ENCODE results near the gene ZBED4.

ZBED4 gene

GRCh38 chr22:49907807-49908206, 54.2 kb downstream of the ZBED4 start:
- no peak for TF ChIP-seq SPI1 (IDR thresholded peaks at IDR 0.05; ENCODE audit: low read depth, low read length)
- no peak for TF ChIP-seq PAX5 (IDR thresholded peaks at IDR 0.05; ENCODE audit: insufficient read depth, low read length, severe bottlenecking)
- no peak for TF ChIP-seq POLR2AphosphoS5 (IDR thresholded peaks at IDR 0.05; ENCODE audit: low read depth, low read length)
- TF ChIP-seq TAF1 (IDR thresholded peaks at IDR 0.05; ENCODE audit: low read depth, low read length): no peak
- TF ChIP-seq POU2F2 (IDR thresholded peaks at IDR 0.05; ENCODE audit: low read depth, low read length): no peak
- no peak for TF ChIP-seq POLR2A (IDR thresholded peaks at IDR 0.05; ENCODE audit: low read depth, low read length)
- no peak for FAIRE-seq
- no peak for DNase-seq (ENCODE audit: insufficient read length, low spot score)

DNA sequence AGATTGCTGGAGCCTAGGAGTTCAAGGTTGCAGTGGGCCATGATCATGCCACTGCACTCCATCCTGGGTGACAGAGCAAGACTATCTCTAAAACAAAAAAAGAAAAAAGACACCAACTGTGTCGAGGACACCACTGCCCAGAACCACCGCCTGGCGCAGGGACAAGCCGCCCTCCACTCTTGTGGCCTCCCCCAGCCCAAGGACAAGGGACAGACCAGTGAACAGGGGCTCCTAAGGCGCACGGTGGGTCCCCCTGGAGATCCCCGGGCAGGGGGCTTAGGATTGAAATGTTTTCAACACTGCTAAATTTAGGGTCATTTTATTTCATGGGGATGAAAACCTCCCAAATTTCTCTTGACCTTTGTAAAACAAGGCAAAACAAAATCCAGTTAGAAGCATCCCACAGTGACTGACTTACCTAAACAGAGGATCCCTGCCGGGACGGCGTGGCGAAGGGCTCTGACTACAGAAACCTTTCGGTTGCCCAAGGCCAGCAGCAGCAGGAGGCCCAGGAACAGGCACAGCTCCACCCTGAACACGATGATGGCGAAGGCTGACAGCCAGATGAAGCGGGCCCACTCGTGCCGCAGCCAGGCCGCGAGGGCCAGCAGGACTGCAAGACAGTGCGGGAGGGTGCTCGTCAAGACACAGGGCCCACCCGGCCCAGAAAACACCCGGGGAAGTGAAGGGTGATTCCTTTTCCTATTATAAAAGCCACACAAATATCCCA, 56.0 kb downstream of the ZBED4 start:
- DNase-seq (ENCODE audit: insufficient read length, low spot score) (no peak), FAIRE-seq (no peak)
- TF ChIP-seq POU2F2 (IDR thresholded peaks at IDR 0.05; ENCODE audit: low read depth, low read length): no peak
- TF ChIP-seq PAX5 (IDR thresholded peaks at IDR 0.05; ENCODE audit: insufficient read depth, low read length, severe bottlenecking): no peak
- TF ChIP-seq POLR2AphosphoS5 (IDR thresholded peaks at IDR 0.05; ENCODE audit: low read depth, low read length): no peak
- no peak for TF ChIP-seq POLR2A (IDR thresholded peaks at IDR 0.05; ENCODE audit: low read depth, low read length)
- no peak for TF ChIP-seq TAF1 (IDR thresholded peaks at IDR 0.05; ENCODE audit: low read depth, low read length)
- no peak for TF ChIP-seq SPI1 (IDR thresholded peaks at IDR 0.05; ENCODE audit: low read depth, low read length)

DNA sequence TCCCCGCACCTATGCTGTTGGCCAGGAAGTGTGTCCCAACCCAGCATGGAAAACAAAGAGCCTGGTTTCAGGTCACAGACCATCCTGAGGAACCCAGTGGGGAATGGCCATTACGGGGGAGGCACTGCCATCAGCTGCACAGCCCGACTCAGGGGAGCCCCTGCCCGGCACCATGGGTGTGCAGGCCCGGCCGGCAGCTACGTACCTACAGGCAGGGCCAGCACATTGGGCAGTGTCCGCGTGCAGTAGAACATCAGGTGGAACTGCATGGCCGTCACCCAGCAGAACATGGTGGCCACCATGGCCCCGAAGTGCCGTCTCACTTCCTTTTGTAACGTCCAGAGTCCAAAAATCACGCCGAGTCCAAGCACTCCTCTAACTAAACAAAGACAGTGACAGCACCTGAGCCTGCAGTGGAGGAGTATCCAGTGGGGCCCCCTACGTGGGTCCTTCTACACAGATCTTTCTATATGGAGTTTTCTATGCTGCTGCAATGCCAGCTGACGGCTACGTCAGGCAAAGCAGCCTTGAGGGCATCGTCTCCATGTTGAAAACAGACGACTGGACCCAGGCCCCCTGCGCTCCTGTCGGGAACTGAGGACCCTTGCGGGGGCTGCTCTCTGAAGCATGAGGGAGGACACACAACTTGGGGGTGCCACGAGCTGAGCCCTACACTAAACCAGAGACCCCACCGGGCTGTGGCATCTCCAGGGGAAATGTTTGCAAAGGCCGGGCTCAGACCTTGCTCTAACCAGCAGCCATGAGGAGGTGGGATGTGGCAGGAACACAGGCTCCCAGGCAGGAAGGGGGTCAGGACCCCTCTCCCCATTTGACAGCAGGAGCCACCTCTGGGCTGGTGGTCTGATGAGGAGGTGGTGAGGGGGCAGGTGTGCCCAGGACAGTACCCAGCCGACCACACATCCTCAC, 56.8 kb downstream of the ZBED4 start:
- TF ChIP-seq POLR2AphosphoS5 (IDR thresholded peaks at IDR 0.05; ENCODE audit: low read depth, low read length): no peak
- TF ChIP-seq POLR2A (IDR thresholded peaks at IDR 0.05; ENCODE audit: low read depth, low read length): no peak
- no peak for TF ChIP-seq POU2F2 (IDR thresholded peaks at IDR 0.05; ENCODE audit: low read depth, low read length)
- TF ChIP-seq TAF1 (IDR thresholded peaks at IDR 0.05; ENCODE audit: low read depth, low read length): no peak
- no peak for TF ChIP-seq PAX5 (IDR thresholded peaks at IDR 0.05; ENCODE audit: insufficient read depth, low read length, severe bottlenecking)
- FAIRE-seq: no peak

DNA sequence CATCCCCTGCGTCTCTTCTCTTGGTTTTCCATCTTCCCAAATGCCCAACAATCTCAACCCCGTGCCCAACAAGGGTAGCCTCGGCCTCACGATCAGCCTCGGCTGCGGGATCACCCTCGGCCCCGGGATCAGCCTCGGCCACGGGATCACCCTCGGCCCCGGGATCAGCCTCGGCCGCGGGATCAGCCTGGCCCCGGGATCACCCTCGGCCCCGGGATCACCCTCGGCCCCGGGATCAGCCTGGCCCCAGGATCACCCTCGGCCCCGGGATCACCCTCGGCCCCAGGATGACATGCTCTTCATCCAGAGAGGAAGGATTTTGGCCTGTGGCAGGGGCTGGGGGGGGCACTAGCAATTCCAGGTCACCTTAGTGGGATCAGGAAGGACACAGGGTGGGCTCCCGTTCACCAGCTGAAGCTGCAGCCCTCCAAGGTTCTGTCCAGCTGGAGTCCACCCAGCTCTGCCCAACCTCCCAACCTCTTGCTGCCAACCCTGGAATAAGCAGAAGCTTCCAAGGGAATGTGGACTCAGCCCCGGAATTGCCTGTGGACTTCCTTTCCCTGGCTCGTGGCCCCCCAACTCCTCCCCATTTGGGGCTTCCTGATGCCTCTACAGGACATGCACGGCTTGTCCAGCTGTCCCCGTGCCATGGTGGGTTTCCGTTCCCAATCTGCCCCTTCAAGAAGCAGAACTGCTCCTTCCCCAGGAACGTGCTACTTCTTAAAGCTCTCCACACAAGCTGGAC, 58.4 kb downstream of the ZBED4 start:
- no peak for FAIRE-seq
- TF ChIP-seq TAF1 (IDR thresholded peaks at IDR 0.05; ENCODE audit: low read depth, low read length): no peak

More for the DNA sequence above, 56.8 kb downstream of the ZBED4 start:
- DNase-seq (ENCODE audit: insufficient read length, low spot score): no peak

GRCh38 chr22:49913026-49913425, 59.4 kb downstream of the ZBED4 start:
- TF ChIP-seq SPI1 (IDR thresholded peaks at IDR 0.05; ENCODE audit: low read depth, low read length) (no peak), PAX5 (IDR thresholded peaks at IDR 0.05; ENCODE audit: insufficient read depth, low read length, severe bottlenecking) (no peak), TAF1 (IDR thresholded peaks at IDR 0.05; ENCODE audit: low read depth, low read length) (no peak), POLR2A (IDR thresholded peaks at IDR 0.05; ENCODE audit: low read depth, low read length) (no peak), POU2F2 (IDR thresholded peaks at IDR 0.05; ENCODE audit: low read depth, low read length) (no peak)
- FAIRE-seq (no peak), DNase-seq (ENCODE audit: insufficient read length, low spot score) (no peak)

More for the DNA sequence above, 58.4 kb downstream of the ZBED4 start:
- DNase-seq (ENCODE audit: insufficient read length, low spot score): no peak

- DNase-seq (ENCODE audit: insufficient read length, low spot score) (no peak), FAIRE-seq (no peak)
- no peak for TF ChIP-seq SPI1 (IDR thresholded peaks at IDR 0.05; ENCODE audit: low read depth, low read length)
- TF ChIP-seq TAF1 (IDR thresholded peaks at IDR 0.05; ENCODE audit: low read depth, low read length): no peak
- no peak for TF ChIP-seq POLR2AphosphoS5 (IDR thresholded peaks at IDR 0.05; ENCODE audit: low read depth, low read length)
- no peak for TF ChIP-seq PAX5 (IDR thresholded peaks at IDR 0.05; ENCODE audit: insufficient read depth, low read length, severe bottlenecking)
- no peak for TF ChIP-seq POU2F2 (IDR thresholded peaks at IDR 0.05; ENCODE audit: low read depth, low read length)
- TF ChIP-seq POLR2A (IDR thresholded peaks at IDR 0.05; ENCODE audit: low read depth, low read length): no peak
Observed at GRCh38 chr22:49913446-49913845, 59.8 kb downstream of the ZBED4 start.

GRCh38 chr22:49914256-49914655, 60.6 kb downstream of the ZBED4 start:
- DNase-seq (ENCODE audit: insufficient read length, low spot score): no peak
- no peak for TF ChIP-seq TAF1 (IDR thresholded peaks at IDR 0.05; ENCODE audit: low read depth, low read length)
- no peak for TF ChIP-seq SPI1 (IDR thresholded peaks at IDR 0.05; ENCODE audit: low read depth, low read length)
- TF ChIP-seq POLR2AphosphoS5 (IDR thresholded peaks at IDR 0.05; ENCODE audit: low read depth, low read length): no peak
- TF ChIP-seq PAX5 (IDR thresholded peaks at IDR 0.05; ENCODE audit: insufficient read depth, low read length, severe bottlenecking): no peak
- TF ChIP-seq POLR2A (IDR thresholded peaks at IDR 0.05; ENCODE audit: low read depth, low read length): no peak
- no peak for TF ChIP-seq POU2F2 (IDR thresholded peaks at IDR 0.05; ENCODE audit: low read depth, low read length)
- FAIRE-seq: no peak

GRCh38 chr22:49915610-49916009, 62.0 kb downstream of the ZBED4 start:
- TF ChIP-seq PAX5 (IDR thresholded peaks at IDR 0.05; ENCODE audit: insufficient read depth, low read length, severe bottlenecking) (no peak), POLR2AphosphoS5 (IDR thresholded peaks at IDR 0.05; ENCODE audit: low read depth, low read length) (no peak), POU2F2 (IDR thresholded peaks at IDR 0.05; ENCODE audit: low read depth, low read length) (no peak), SPI1 (IDR thresholded peaks at IDR 0.05; ENCODE audit: low read depth, low read length) (no peak), POLR2A (IDR thresholded peaks at IDR 0.05; ENCODE audit: low read depth, low read length) (no peak), TAF1 (IDR thresholded peaks at IDR 0.05; ENCODE audit: low read depth, low read length) (no peak)
- no peak for DNase-seq (ENCODE audit: insufficient read length, low spot score)
- FAIRE-seq: no peak

DNA sequence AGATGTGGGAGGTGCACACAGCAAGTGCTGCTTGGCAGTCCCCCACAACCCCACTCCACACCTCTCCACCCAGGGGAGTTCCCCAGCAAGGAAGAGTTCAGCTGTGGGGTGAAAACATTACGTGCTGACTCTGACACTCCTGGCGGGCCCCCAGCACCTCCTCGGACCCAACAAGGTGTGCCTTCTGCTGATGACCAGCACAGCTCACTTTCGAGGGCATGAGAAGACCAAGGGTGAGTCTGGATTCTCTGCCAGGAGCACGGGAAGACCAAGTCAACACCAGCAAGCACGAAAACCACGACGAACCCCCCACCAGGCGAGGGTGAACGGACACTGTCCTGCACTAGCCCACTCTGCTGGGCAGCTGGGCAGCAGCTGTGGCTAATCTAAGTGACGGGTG, 63.2 kb downstream of the ZBED4 start:
- FAIRE-seq: no peak
- no peak for DNase-seq (ENCODE audit: insufficient read length, low spot score)

More for the DNA sequence above, 63.2 kb downstream of the ZBED4 start:
- TF ChIP-seq POLR2A (IDR thresholded peaks at IDR 0.05; ENCODE audit: low read depth, low read length) (no peak), SPI1 (IDR thresholded peaks at IDR 0.05; ENCODE audit: low read depth, low read length) (no peak), POLR2AphosphoS5 (IDR thresholded peaks at IDR 0.05; ENCODE audit: low read depth, low read length) (no peak), PAX5 (IDR thresholded peaks at IDR 0.05; ENCODE audit: insufficient read depth, low read length, severe bottlenecking) (no peak)

All from GM12891 (cell line).